ENCODE measurements around the gene MYL12A. TPM values are rescaled to one million over a fixed set of nuclear protein-coding genes. Genes with fewer than 3 reads are reported as not detected.

The MYL12A gene
- total and polyA plus RNA-seq, 2 of the 8 experiments (the other 6 are each of a cell fraction or from before 2014, with no cell fraction given) = 188 to 247 TPM

DNA sequence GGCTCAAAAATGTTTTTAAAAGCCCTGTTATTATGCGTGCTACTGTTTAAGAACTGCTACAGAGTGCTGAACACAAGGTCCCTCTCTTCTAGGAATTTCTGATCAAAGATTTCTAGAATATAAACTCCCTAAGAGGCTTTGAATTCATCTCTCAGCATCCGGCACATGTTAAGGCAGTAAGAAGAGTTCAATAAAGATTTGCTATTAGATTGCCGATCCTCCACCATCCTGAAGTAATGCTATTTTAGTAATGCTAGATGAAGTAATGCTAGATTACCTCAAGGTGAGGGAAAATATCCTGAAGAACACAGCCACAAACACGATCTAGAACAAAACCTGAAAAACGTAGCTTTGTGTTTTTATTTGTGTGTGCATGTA lies 13.4 kb downstream of the MYL12A start (continued):
- TF ChIP-seq CHD2 (IDR thresholded peaks at IDR 0.05; ENCODE audit: low read length) = no peak
- TF ChIP-seq SIX5 (IDR thresholded peaks at IDR 0.05; ENCODE audit: low read depth, low read length) = no peak
- TF ChIP-seq BACH1 (IDR thresholded peaks at IDR 0.05; ENCODE audit: low read length) = no peak
- TF ChIP-seq YY1 (IDR thresholded peaks at IDR 0.05; ENCODE audit: low read depth, low read length) = no peak
- no peak for TF ChIP-seq TAF1 (IDR thresholded peaks at IDR 0.05; ENCODE audit: low read depth, low read length)
- TF ChIP-seq RBBP5 (IDR thresholded peaks at IDR 0.05; ENCODE audit: borderline replicate concordance, low read depth, low read length) = no peak
- no peak for TF ChIP-seq SIRT6 (IDR thresholded peaks at IDR 0.05; ENCODE audit: low read length)
